Psoas muscle (tissue), 8 donors: Measurements from ENCODE around the gene AGTR1. TPM values are rescaled to one million over a fixed set of nuclear protein-coding genes. Genes with fewer than 3 reads are reported as not detected.

Experiments used
- ATAC-seq, 4 donors: fragments of 200-7000 bp; cut with Tn5 transposase; one replicate each; pipeline ENCODE4 v1.9.1; 2020; ENCODE audit warnings: moderate library complexity in 3 of 4, mild to moderate bottlenecking in 2 of 4
- DNase-seq, 2 donors: peaks; one replicate each; pipeline ENCODE4 v3.0.0-alpha.2; 2020
- H3K27ac ChIP-seq: fragments of 200-600 bp; one replicate; pipeline ENCODE4 v1.8.0; 2022
- H3K27me3 ChIP-seq, 3 donors: fragments of 200-600 bp in 1 of 3; one replicate each; pipeline versions ENCODE4 v1.6.1 to v1.8.0; 2013 to 2022; ENCODE audit warnings: low read length in 2 of 3, mild to moderate bottlenecking in 2 of 3, moderate library complexity in 1 of 3; ENCODE audit not compliant: insufficient read depth in 3 of 3
- H3K36me3 ChIP-seq, 2 donors: fragments of 200-600 bp in 1 of 2; one replicate each; pipeline versions ENCODE4 v1.6.1 to v1.8.0; 2013 to 2022; ENCODE audit warnings: low read depth in 1 of 2, mild to moderate bottlenecking in 1 of 2, moderate library complexity in 1 of 2; ENCODE audit not compliant: insufficient read depth in 1 of 2
- H3K4me1 ChIP-seq: fragments of 200-600 bp; one replicate; pipeline ENCODE4 v1.8.0; 2022
- H3K4me3 ChIP-seq: fragments of 200-600 bp; one replicate; pipeline ENCODE4 v1.8.0; 2022; ENCODE audit warnings: mild to moderate bottlenecking
- H3K9me3 ChIP-seq: fragments of 200-600 bp; one replicate; pipeline ENCODE4 v1.8.0; 2022
- WGBS, 3 donors: extraction: QIAGEN DNeasy Blood & Tissue Kit; methylation state at CpG; one replicate each; pipeline versions ENCODE4 v1.1.6 to v1.1.7; 2013; 5-methylcytosine and 5-hydroxymethylcytosine counted together
- intact Hi-C, 2 donors: fragments of 100-400 bp; cut with DNase I; formaldehyde crosslinking; loops; one replicate each; pipeline versions ENCODE4 v1.11.0 to v1.14.2; 2022
- polyA plus RNA-seq, 3 donors: library from polyadenylated mRNA; stranded (reverse); fragments of 200-250 nt; gene quantifications; one replicate each; pipeline ENCODE4 v1.2.3, GENCODE V29; 2013
- total RNA-seq, 4 donors: library from RNA; stranded (reverse); fragmentation: NEBNext Ultra II Directional in 2 of 4; extraction: Animal tissue kit (Norgen Biotek cat#: 25700) in 2 of 4; gene quantifications; one replicate each; pipeline versions ENCODE4 v1.2.1 to v1.2.4, GENCODE V29; 2021 to 2023
- TF ChIP-seq, protein P1 (sequence below): fragments of 200-600 bp; IDR thresholded peaks from one replicate; pipeline ENCODE4 v1.8.0; 2022; ENCODE audit warnings: antibody characterized with exemption
- donor health status: healthy with polysubstance abuse.
- donor health status: DM: no; HTN: no; CAD: no; lungs with moderate emphysema.
- donor health status: Bipolar disorder and iron deficiency.
- donor health status: healthy.
- donor health status: DM: yes; HTN: yes; CAD: no.
- donor health status: DM: no; HTN: no; CAD: no.
- donor health status: DM: no; HTN: no; CAD: no.
- donor health status: DM: yes; HTN: yes; CAD: no.

The AGTR1 gene
- total and polyA plus RNA-seq, 7 donors = 3.1 to 11.4 (median 7.2) TPM

DNA sequence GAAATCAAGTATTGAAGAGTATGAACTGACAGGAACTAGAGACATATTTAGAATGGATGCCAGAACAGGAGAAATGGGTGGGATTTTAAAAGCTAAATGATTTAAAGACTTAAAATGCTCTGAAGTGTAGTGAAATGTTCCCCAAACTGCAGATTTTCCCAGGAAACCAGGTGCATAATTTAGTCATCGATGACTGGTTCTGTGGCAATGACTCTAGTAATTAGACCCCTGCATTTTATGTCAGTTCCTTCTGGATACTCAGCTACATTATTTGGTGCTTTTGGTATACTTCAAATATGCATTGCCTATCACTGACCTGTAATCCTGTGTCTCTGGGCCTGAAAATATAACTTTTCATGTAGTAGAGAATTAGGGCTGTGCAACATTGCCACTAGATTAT lies 16.8 kb downstream of the AGTR1 start:
- no peak for DNase-seq
- Histone ChIP-seq H3K4me3 (no peak overlapping the region), H3K4me1 (no peaks in the 10 kb centered on the region), H3K9me3 (no peaks in the 10 kb centered on the region), H3K27ac (no peak overlapping the region), H3K27me3 (no peaks in the 10 kb centered on the region), H3K36me3 (no peaks in the 10 kb centered on the region)
- intact Hi-C loops = no loop called here
- TF ChIP-seq, protein P1, sequence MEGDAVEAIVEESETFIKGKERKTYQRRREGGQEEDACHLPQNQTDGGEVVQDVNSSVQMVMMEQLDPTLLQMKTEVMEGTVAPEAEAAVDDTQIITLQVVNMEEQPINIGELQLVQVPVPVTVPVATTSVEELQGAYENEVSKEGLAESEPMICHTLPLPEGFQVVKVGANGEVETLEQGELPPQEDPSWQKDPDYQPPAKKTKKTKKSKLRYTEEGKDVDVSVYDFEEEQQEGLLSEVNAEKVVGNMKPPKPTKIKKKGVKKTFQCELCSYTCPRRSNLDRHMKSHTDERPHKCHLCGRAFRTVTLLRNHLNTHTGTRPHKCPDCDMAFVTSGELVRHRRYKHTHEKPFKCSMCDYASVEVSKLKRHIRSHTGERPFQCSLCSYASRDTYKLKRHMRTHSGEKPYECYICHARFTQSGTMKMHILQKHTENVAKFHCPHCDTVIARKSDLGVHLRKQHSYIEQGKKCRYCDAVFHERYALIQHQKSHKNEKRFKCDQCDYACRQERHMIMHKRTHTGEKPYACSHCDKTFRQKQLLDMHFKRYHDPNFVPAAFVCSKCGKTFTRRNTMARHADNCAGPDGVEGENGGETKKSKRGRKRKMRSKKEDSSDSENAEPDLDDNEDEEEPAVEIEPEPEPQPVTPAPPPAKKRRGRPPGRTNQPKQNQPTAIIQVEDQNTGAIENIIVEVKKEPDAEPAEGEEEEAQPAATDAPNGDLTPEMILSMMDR = no peak
- no peak for ATAC-seq
- WGBS, 3 donors = 89 to 97% (median 94%) methylated on average over 1 of the region's 1 CpG

DNA sequence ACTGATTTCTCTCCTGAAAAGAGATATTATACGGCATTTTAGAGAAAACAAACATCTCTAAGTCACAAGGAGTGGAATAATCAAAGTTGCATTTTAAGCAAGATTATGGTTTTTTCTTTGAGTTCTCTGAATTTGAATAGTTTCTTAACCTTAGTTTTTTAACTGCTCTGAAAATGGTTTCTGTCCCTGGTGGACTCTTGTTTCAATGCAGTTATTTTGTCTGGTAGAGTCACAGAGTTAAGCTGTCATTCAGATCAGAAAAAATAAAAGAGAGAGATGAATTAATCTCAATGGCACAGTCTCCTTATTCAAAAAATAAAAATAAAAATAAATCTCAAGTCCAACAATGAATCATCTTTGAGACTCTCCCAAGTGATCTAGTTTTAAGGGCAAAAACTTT lies 19.0 kb downstream of the AGTR1 start:
- ATAC-seq (no peak), DNase-seq (no peak)
- no peaks in the 10 kb centered on the region for H3K27me3 ChIP-seq
- WGBS, 3 donors = 84 to 92% (median 85%) methylated on average over 1 of the region's 1 CpG
- no peaks in the 10 kb centered on the region for H3K4me1 ChIP-seq
- H3K27ac ChIP-seq = no peak overlapping the region
- TF ChIP-seq, protein P1 = no peak
- H3K36me3 ChIP-seq = no peaks in the 10 kb centered on the region
- H3K4me3 ChIP-seq = no peak overlapping the region
- H3K9me3 ChIP-seq = no peaks in the 10 kb centered on the region
- intact Hi-C loops = no loop called here

DNA sequence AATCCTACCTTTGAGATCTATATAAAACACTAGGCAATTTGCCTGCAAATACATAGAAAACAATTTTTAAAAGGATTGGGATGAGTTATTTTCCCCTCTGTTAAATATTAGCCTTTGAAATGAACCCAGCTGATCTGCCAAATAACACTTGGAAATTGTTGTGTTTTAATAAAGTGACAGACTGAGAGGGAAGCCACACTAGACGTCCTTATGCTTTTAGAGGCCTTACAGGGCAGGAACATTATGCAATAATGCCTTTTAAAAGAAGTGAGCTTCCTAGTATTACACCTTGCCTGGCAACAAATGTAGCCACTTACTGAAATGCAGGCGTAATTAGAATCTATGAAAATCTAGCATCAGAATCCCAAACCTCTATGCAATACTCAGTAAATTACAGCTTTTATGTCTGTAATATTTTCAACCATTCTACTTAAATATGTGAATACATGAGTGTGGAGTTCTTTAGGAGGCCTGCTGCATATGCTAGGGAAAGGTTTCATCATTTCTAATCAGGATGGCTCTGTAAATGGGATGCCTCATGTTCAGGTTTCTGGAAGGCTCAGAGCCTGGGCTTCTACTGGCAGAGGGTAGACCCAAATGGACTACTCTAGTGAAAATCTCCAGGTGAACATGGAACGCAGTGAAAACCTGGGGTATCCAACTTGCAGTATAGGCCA lies 20.3 kb downstream of the AGTR1 start:
- no peak overlapping the region for H3K27ac ChIP-seq
- ATAC-seq = no peak
- DNase-seq = no peak
- no peak overlapping the region for H3K4me3 ChIP-seq
- H3K27me3 ChIP-seq = no peaks in the 10 kb centered on the region
- intact Hi-C loops = no loop called here
- H3K9me3 ChIP-seq = no peaks in the 10 kb centered on the region
- H3K4me1 ChIP-seq = no peaks in the 10 kb centered on the region
- H3K36me3 ChIP-seq = no peaks in the 10 kb centered on the region
- TF ChIP-seq, protein P1 = no peak
- 34 to 80% (median 67%) methylated on average over 3 of the region's 3 CpGs for WGBS, 3 donors

DNA sequence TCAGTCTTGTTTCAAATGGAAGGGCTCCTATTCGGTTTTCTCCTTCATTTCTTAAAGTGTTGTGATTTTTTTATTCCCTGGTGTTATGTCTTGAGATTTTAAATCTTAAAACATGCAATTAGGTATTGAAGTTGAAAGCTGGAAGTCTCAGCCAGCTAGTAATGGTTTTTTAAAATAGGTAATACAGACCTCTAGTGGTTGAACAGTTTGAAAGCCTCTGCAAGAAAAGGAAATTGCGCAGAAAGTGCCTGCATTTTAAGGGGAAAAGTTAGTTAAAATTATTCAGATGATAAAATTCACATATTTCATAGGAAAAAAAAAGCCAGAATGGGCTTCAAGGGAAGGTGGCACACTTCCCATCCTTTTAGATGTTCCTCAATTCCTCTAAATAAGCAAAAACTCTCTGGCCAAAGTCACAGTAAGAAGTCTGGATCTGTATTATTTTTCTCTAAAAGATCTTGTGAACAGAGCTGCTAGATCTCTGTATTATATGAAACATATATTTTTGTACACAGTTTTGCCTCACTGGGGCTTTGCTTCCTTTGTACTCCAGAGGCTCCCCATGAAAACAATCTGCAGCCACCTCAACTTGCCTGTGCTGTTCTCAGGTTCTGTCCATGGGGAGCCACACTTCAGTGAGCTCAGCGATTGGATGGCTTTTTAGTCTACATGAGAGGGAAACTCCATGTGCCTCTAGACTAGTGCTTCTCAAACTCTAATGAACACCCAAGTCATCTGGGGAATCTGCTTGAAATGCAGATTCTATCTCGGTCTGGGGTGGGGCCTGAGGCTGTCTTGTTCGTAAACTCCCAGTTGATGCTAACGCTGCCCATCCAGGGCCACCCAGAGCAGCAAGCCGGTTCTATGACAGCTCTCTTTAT lies 21.5 kb downstream of the AGTR1 start:
- H3K9me3 ChIP-seq = no peaks in the 10 kb centered on the region
- 59 to 65% (median 61%) methylated on average over 7 of the region's 7 CpGs for WGBS, 3 donors
- intact Hi-C loops = no loop called here

More for the DNA sequence above, 21.5 kb downstream of the AGTR1 start:
- H3K27me3 ChIP-seq = no peaks in the 10 kb centered on the region
- H3K36me3 ChIP-seq = no peaks in the 10 kb centered on the region
- TF ChIP-seq, protein P1 = peak; percentile 34
- DNase-seq (no peak), ATAC-seq (peak in 1 of 4 donors; percentile 51)
- H3K4me3 ChIP-seq = no peak overlapping the region
- no peaks in the 10 kb centered on the region for H3K4me1 ChIP-seq
- no peak overlapping the region for H3K27ac ChIP-seq
